Spleen (tissue), 11 donors: ENCODE data around the gene SUN2. TPM values are rescaled to one million over a fixed set of nuclear protein-coding genes. Genes with fewer than 3 reads are reported as not detected.

Experiments
- DNase-seq: peaks from one replicate; pipeline ENCODE4 v3.0.0-alpha.2; 2020
- H3K27ac ChIP-seq, 8 donors: fragments of 200-600 bp; sonication (generic) in 7 of 8; 1 replicate in 4 of 8; 2 replicates in 4 of 8; pipeline versions ENCODE4 v1.5.0 to v1.8.0; 2016 to 2021; ENCODE audit warnings: inconsistent platforms in 4 of 8, mild to moderate bottlenecking in 4 of 8, moderate library complexity in 1 of 8
- H3K27me3 ChIP-seq, 7 donors: fragments of 200-600 bp; sonication (generic) in 6 of 7; replicated peaks in 1 of 7; 1 replicate in 4 of 7; 2 replicates in 3 of 7; pipeline versions ENCODE4 v1.5.0 to v1.8.0; 2016 to 2021; ENCODE audit warnings: inconsistent platforms in 3 of 7, mild to moderate bottlenecking in 1 of 7
- H3K36me3 ChIP-seq, 6 donors: fragments of 200-600 bp; sonication (generic) in 5 of 6; 1 replicate in 4 of 6; 2 replicates in 2 of 6; pipeline versions ENCODE4 v1.5.0 to v1.8.0; 2016 to 2021; ENCODE audit warnings: inconsistent platforms in 2 of 6
- H3K4me1 ChIP-seq, 6 donors: fragments of 200-600 bp; sonication (generic) in 5 of 6; 1 replicate in 3 of 6; 2 replicates in 3 of 6; pipeline versions ENCODE4 v1.5.0 to v1.8.0; 2016 to 2021; ENCODE audit warnings: inconsistent platforms in 3 of 6
- H3K4me3 ChIP-seq, 8 donors: fragments of 200-600 bp; sonication (generic) in 7 of 8; 1 replicate in 4 of 8; 2 replicates in 4 of 8; pipeline versions ENCODE4 v1.5.0 to v1.8.0; 2016 to 2021; ENCODE audit warnings: inconsistent platforms in 4 of 8, mild to moderate bottlenecking in 4 of 8, moderate library complexity in 2 of 8
- H3K9me3 ChIP-seq, 8 donors: fragments of 200-600 bp; sonication (generic) in 7 of 8; 1 replicate in 4 of 8; 2 replicates in 4 of 8; pipeline versions ENCODE4 v1.5.0 to v1.8.0; 2016 to 2021; ENCODE audit warnings: inconsistent platforms in 4 of 8
- CTCF ChIP-seq, 11 experiments: fragments of 200-600 bp in 7 of 11; fragments of 450-650 bp in 4 of 11; sonication (generic) in 4 of 11; IDR thresholded peaks in 8 of 11; conservative IDR thresholded peaks in 3 of 11; 1 replicate in 7 of 11; 2 replicates in 4 of 11; pipeline versions ENCODE4 v1.4.0 to v1.8.0; 2016 to 2021; ENCODE audit warnings: antibody characterized with exemption in 11 of 11, inconsistent platforms in 4 of 11, mild to moderate bottlenecking in 1 of 11
- POLR2A ChIP-seq, 3 donors: fragments of 450-650 bp; IDR thresholded peaks; one replicate each; pipeline ENCODE4 v1.5.1; 2017; ENCODE audit warnings: antibody characterized with exemption in 3 of 3, mild to moderate bottlenecking in 1 of 3
- POLR2AphosphoS5 ChIP-seq, 3 donors: sonication (generic); formaldehyde crosslinking; IDR thresholded peaks; one replicate each; pipeline ENCODE4 v1.5.1; 2017; ENCODE audit warnings: antibody characterized with exemption in 3 of 3
- WGBS, 5 donors: extraction: QIAGEN DNeasy Blood & Tissue Kit in 3 of 5; methylation state at CpG; one replicate each; pipeline versions ENCODE4 v1.1.5 to v1.1.7; 2013 to 2018; 5-methylcytosine and 5-hydroxymethylcytosine counted together
- intact Hi-C: fragments of 100-400 bp; cut with DNase I; formaldehyde crosslinking; loops from one replicate; pipeline ENCODE4 v1.15.0; 2023; ENCODE audit warnings: low total_unique reads
- polyA plus RNA-seq, 3 donors: library from polyadenylated mRNA; stranded (reverse); fragments of 200-250 nt; gene quantifications; one replicate each; pipeline ENCODE4 v1.2.1, GENCODE V29; 2013
- total RNA-seq, 7 donors: library from RNA; depleted of rRNA in 3 of 7; stranded (reverse); fragments of >200 nt in 3 of 7; fragmentation: NEBNext Ultra II Directional in 4 of 7; extraction: Animal tissue kit (Norgen Biotek cat#: 25700) in 4 of 7; gene quantifications; one replicate each; pipeline versions ENCODE4 v1.1.0 to v1.2.1, GENCODE V29; 2016 to 2021
- donor health status: healthy with polysubstance abuse.
- donor health status: DM: no; HTN: no; CAD: no; lungs with moderate emphysema.
- donor health status: DM: no; HTN: no; CAD: no.
- donor health status: Bipolar disorder and iron deficiency.
- donor health status: healthy.
- donor health status: DM: no; HTN: no; CAD: no.
- donor health status: DM: yes; HTN: yes; CAD: no.

The SUN2 gene
- total and polyA plus RNA-seq, 10 donors, result 35.4 to 455 (median 208) TPM

DNA sequence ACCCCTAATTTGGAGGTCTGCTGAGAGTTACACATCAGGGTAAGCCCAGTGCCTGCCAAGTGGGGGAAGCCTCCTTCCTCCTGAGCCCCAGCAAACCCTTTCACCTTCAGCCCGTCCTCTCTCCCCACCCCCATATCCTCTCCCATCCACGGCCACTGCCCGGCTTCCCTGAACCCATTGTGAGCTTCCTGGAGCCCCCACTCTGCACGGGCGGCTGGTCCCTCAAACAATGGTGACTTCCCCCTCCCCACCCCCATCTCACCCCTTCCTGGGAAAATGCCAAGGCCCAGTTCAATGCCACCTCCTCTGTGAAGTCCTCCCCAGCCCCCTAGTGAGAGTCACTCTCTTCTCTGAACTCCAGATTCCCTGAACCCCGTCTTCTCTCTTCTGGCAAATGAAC, 20.3 kb upstream of the SUN2 start:
- peaks cover 0 to 15% (median 3%) of the 10 kb centered on the region in 6 donors for H3K4me1 ChIP-seq
- H3K36me3 ChIP-seq, result peaks cover 0 to 36% (median 12%) of the 10 kb centered on the region in 6 donors
- peak overlapping the region in 1 of 8 donors; percentile 1 for H3K27ac ChIP-seq
- no peaks in the 10 kb centered on the region for H3K27me3 ChIP-seq
- DNase-seq, result no peak
- no peaks in the 10 kb centered on the region for H3K9me3 ChIP-seq
- no peak overlapping the region for H3K4me3 ChIP-seq
- intact Hi-C loops, result no loop called here
- WGBS, 5 donors, result 43 to 61% (median 51%) methylated on average over 6 of the region's 6 CpGs
- TF ChIP-seq POLR2A (IDR thresholded peaks at IDR 0.05) (no peak), CTCF (IDR thresholded peaks at IDR 0.05 in 8 of 11, conservative IDR thresholded peaks at IDR 0.05 in 3 of 11) (no peak), POLR2AphosphoS5 (IDR thresholded peaks at IDR 0.05) (no peak)

DNA sequence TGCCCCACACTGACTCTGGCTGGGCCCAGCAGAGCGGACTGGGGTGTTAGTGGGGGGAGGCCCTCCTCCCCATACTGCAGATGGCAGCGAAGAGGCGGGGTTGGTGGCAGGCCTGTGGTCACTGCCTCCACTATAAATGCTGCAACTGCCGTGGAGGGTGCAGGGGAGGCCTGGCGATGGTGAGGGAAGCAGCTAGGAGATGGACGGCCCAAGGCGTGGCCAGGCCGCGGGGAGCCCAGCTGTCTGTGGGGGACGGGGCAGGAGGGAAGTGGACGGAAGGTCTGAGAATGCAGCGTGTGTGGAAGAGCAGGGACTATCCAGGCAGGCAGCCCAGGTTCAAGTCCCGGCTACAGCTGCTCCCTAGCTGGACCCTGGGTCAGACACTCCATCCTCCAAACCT, 19.9 kb upstream of the SUN2 start:
- intact Hi-C loops, result no loop called here
- 72 to 74% (median 72%) methylated on average over 12 to 13 of the region's 13 CpGs for WGBS, 5 donors
- H3K9me3 ChIP-seq, result no peaks in the 10 kb centered on the region

GRCh38 chr22:38774496-38775166, 18.8 kb upstream of the SUN2 start:
- Histone ChIP-seq H3K27me3 (no peaks in the 10 kb centered on the region), H3K36me3 (peaks cover 0 to 22% (median 4%) of the 10 kb centered on the region in 6 donors), H3K4me1 (peaks cover 0 to 15% (median 3%) of the 10 kb centered on the region in 6 donors), H3K9me3 (no peaks in the 10 kb centered on the region), H3K27ac (no peak overlapping the region), H3K4me3 (no peak overlapping the region)
- intact Hi-C loops, result no loop called here
- no peak for DNase-seq
- TF ChIP-seq POLR2A (IDR thresholded peaks at IDR 0.05), result no peak
- no peak for TF ChIP-seq POLR2AphosphoS5 (IDR thresholded peaks at IDR 0.05)
- no peak for TF ChIP-seq CTCF (IDR thresholded peaks at IDR 0.05 in 8 of 11, conservative IDR thresholded peaks at IDR 0.05 in 3 of 11)
- 76 to 86% (median 80%) methylated on average over 11 of the region's 11 CpGs for WGBS, 5 donors

More for the DNA sequence above, 19.9 kb upstream of the SUN2 start:
- H3K4me3 ChIP-seq, result no peak overlapping the region
- peaks cover 0 to 32% (median 10%) of the 10 kb centered on the region in 6 donors for H3K36me3 ChIP-seq
- H3K4me1 ChIP-seq, result peaks cover 0 to 15% (median 3%) of the 10 kb centered on the region in 6 donors
- no peaks in the 10 kb centered on the region for H3K27me3 ChIP-seq
- peak overlapping the region in 1 of 8 donors; percentile 1 for H3K27ac ChIP-seq
- DNase-seq, result no peak
- TF ChIP-seq POLR2AphosphoS5 (IDR thresholded peaks at IDR 0.05) (no peak), POLR2A (IDR thresholded peaks at IDR 0.05) (no peak), CTCF (IDR thresholded peaks at IDR 0.05 in 8 of 11, conservative IDR thresholded peaks at IDR 0.05 in 3 of 11) (no peak)

GRCh38 chr22:38773363-38773946, 17.7 kb upstream of the SUN2 start:
- TF ChIP-seq POLR2A (IDR thresholded peaks at IDR 0.05) (no peak), CTCF (IDR thresholded peaks at IDR 0.05 in 8 of 11, conservative IDR thresholded peaks at IDR 0.05 in 3 of 11) (no peak), POLR2AphosphoS5 (IDR thresholded peaks at IDR 0.05) (no peak)
- no peak overlapping the region for H3K27ac ChIP-seq
- no peak for DNase-seq
- WGBS, 5 donors, result 90 to 97% (median 95%) methylated on average over 4 of the region's 4 CpGs
- no peak overlapping the region for H3K4me3 ChIP-seq
- peaks cover 0 to 23% (median 11%) of the 10 kb centered on the region in 6 donors for H3K4me1 ChIP-seq
- intact Hi-C loops, result no loop called here
- H3K9me3 ChIP-seq, result no peaks in the 10 kb centered on the region
- peaks cover 0 to 10% (median 0%) of the 10 kb centered on the region in 6 donors for H3K36me3 ChIP-seq
- H3K27me3 ChIP-seq, result no peaks in the 10 kb centered on the region
